Dendritic cell treated with granulocyte-macrophage colony-stimulating factor and Interleukin-4, amounts not matched to agents 40 ng/mL and 50 ng/mL, for 4 days (primary cell): ENCODE results near the gene NSD2.

ENCODE experiments used
- H3K27ac Mint-ChIP-seq: one replicate; pipeline ENCODE4 v1.8.0; 2022; ENCODE audit warnings: mild to moderate bottlenecking, mixed read lengths
- H3K27me3 Mint-ChIP-seq: one replicate; pipeline ENCODE4 v1.8.0; 2022; ENCODE audit warnings: mild to moderate bottlenecking, mixed read lengths
- H3K36me3 Mint-ChIP-seq: one replicate; pipeline ENCODE4 v1.8.0; 2022; ENCODE audit warnings: low read depth, mixed read lengths
- H3K4me1 Mint-ChIP-seq: one replicate; pipeline ENCODE4 v1.8.0; 2022; ENCODE audit warnings: low read depth, mixed read lengths
- H3K4me3 Mint-ChIP-seq: one replicate; pipeline ENCODE4 v1.8.0; 2022; ENCODE audit warnings: mild to moderate bottlenecking, moderate library complexity, mixed read lengths
- H3K9me3 Mint-ChIP-seq: one replicate; pipeline ENCODE4 v1.8.0; 2022; ENCODE audit warnings: mixed read lengths
- intact Hi-C: fragments of 100-400 bp; cut with micrococcal nuclease; formaldehyde crosslinking; loops from one replicate; pipeline ENCODE4 v1.15.0; 2022

Gene NSD2

DNA sequence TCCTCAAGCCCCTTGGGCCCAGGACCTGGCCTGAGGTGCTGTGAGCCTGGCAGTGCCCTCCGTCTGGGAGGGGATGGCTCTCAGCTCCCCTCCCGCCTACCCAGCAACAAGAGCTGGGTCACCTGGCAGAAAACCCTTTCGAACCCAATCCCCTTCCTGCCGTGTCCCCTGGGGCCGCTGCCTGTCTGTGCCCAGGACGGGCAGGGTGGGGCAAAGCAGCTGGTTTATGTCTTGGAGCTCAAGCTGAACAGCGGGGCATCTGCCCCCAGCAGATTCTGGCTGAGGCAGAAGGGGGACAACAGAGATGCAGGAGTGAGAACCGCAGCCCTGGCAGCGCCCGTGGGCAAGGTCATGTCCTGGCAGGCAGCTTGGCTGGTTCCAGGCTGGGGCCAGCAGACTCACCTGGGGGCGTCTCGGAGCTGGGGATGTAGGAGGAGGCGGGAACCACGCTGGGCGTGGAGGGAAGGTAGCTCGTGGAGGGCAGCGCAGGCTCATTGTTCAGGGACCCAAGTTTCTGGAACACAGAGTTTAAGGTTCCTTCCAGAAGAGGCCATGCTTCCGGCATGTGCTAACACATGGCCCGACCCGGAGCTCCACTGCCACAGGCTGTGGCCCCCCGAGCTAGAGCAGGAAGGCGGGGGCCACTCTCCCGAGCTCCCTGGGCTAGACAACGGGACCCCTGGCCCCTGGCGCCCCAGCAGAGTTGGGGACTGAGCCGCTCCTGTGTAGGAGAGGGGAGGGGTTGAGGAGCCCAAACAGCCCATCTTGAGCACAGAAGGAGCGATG is 113.4 kb downstream of the NSD2 start:
- H3K36me3 Mint-ChIP-seq = peaks cover 100% of the 10 kb centered on the region
- no peak overlapping the region for H3K4me3 Mint-ChIP-seq
- H3K27me3 Mint-ChIP-seq = no peaks in the 10 kb centered on the region
- H3K27ac Mint-ChIP-seq = no peak overlapping the region
- H3K9me3 Mint-ChIP-seq = no peaks in the 10 kb centered on the region
- intact Hi-C loops = no loop called here
- no peaks in the 10 kb centered on the region for H3K4me1 Mint-ChIP-seq

DNA sequence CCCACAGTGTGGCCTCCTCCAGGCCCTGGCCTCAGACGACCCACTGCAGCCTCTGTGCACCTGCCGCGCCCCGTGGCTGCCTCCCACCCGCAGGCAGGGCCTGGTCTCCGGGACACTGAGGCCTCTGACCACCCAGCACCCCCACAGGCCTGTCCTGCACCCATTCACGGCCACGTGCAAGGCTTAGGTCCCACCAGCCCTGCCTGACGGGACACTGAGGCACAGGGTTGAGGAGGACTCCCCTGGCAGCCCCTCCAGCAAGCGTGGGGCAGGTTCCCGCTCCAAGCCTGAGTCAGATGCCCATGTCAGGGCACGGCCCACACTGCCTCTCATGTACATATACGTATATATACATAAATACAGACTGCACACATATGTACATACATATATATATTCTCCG is 114.1 kb downstream of the NSD2 start:
- no peaks in the 10 kb centered on the region for H3K9me3 Mint-ChIP-seq
- no peak overlapping the region for H3K4me3 Mint-ChIP-seq
- H3K36me3 Mint-ChIP-seq = peaks cover 100% of the 10 kb centered on the region
- no peaks in the 10 kb centered on the region for H3K4me1 Mint-ChIP-seq
- H3K27ac Mint-ChIP-seq = no peak overlapping the region
- H3K27me3 Mint-ChIP-seq = no peaks in the 10 kb centered on the region
- intact Hi-C loops = no loop called here

DNA sequence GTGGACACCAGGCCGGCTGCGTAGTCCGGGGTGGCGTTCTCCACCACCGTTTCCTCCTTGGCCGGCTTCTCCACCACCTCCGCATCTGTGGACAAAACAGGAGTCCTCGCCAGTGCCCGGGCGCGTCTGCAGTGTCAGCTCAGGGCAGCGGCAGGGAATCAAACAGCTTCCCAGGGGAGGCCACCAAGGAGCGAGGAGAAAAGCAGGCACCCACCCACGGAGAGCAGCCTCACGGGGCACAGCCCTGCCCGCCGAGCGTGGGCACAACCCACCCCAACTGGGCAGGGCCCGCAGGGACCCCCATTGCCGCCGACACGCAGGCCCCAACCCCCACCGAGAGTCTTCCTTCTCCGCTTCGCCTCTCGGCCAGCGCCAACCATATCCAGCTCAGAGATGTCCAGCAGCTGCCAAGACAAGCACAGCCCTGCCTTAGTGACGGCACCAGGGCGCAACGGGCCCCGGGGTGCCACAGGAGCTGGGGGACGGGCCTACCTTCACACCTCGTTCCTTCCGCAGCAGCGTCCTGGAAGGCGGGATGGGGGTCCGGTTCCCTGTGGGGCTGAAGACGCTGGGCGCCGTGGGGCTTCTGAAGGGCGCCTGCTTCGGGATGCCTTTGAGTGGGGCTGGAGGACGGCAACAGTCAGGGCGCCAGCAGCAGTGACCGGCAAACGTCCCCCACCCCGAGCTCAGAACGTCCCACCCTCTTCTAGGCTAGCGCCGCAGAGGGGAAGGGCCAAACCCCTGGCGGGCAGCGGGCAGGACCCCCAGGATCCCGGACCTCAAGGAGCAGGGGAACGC is 114.8 kb downstream of the NSD2 start:
- Mint-ChIP-seq H3K36me3 (peaks cover 100% of the 10 kb centered on the region), H3K27me3 (no peaks in the 10 kb centered on the region), H3K4me1 (no peaks in the 10 kb centered on the region), H3K4me3 (no peak overlapping the region), H3K27ac (no peak overlapping the region), H3K9me3 (no peaks in the 10 kb centered on the region)
- intact Hi-C loops = no loop called here

DNA sequence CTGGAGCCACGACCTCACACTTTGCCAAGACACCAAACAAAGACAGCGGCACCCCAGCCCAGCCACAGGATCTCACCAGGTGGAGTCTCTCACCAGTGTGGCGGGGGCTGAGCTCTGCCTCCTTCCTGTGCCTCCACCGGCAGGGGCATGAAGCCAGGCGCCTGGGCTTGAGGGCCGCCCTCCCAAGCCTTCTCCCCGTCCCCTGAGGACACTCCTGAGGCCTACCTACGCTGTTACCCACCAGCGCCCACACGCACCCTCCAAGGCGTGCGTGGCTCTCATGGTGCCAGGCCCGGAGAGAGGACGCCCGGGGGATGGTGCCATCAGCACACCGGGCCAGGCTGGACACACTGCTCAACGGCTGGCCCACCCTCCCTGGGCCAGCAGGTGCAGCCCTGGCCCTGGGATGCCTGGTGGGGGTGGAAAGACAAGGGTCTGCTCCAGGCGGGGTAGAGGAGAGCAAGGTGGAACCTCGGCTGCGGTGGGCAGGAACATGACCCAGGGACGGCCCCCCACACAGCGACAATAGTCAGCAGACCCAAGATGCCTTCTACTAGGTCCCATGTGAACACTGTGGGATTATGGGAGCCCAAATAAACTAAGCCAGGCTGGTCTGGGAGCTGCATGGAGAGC is 115.5 kb downstream of the NSD2 start:
- Mint-ChIP-seq H3K4me3 (no peak overlapping the region), H3K4me1 (no peaks in the 10 kb centered on the region), H3K27me3 (no peaks in the 10 kb centered on the region), H3K36me3 (peaks cover 100% of the 10 kb centered on the region), H3K9me3 (no peaks in the 10 kb centered on the region), H3K27ac (no peak overlapping the region)
- intact Hi-C loops = no loop called here

DNA sequence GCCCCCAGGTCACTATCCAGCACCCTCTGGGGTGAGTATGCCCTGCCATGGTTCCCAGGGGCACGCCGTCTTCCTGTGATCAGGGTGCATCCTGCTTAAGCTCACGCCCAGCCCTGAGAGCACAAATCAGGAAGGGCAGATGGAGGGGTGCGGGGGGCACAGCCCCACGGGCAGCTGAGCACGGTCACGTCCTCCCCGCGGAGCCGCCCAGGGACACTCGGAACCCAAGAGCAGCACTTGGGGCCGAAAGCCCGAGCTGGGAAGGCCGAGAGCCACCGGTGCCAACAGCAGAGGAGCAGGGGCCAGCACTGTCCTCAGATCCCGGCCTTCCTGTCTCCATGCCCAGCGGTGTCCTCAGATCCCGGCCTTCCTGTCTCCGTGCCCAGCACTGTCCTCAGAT is 116.1 kb downstream of the NSD2 start:
- H3K27me3 Mint-ChIP-seq = no peaks in the 10 kb centered on the region
- intact Hi-C loops = no loop called here
- H3K4me1 Mint-ChIP-seq = no peaks in the 10 kb centered on the region
- peaks cover 100% of the 10 kb centered on the region for H3K36me3 Mint-ChIP-seq
- no peak overlapping the region for H3K27ac Mint-ChIP-seq
- H3K9me3 Mint-ChIP-seq = no peaks in the 10 kb centered on the region
- H3K4me3 Mint-ChIP-seq = no peak overlapping the region

DNA sequence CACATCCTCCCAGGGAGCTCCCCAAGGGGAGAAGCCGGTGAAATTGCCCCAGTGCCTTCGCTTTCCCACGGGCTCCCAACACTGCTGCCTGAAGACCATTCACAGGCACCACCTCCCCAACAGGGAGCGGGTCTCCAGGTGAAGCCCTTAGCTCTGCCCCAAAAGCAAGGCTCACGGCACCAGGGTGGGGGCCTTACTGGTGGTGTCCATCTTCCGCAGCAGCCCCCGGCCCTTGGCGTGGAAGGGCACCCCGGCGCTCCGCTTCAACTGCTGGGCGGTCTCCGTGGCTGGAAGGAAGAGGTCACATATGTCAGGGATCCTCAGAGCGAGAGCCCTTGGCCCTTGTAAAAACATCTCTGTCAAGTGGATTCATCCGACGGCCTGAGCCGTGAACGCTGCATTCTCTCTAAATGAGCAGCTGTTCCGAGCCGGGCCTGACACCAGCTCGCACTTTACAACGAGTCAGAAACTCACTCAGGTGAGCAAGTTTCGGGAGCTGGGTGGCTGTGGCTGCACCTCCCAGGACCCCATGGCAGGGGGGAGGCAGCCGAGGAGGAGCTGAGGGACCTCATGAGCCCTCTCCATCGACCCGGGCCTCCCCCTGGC is 116.6 kb downstream of the NSD2 start:
- no peaks in the 10 kb centered on the region for H3K27me3 Mint-ChIP-seq
- H3K4me3 Mint-ChIP-seq = no peak overlapping the region
- no peak overlapping the region for H3K27ac Mint-ChIP-seq
- H3K9me3 Mint-ChIP-seq = no peaks in the 10 kb centered on the region
- H3K4me1 Mint-ChIP-seq = no peaks in the 10 kb centered on the region
- H3K36me3 Mint-ChIP-seq = peaks cover 100% of the 10 kb centered on the region
- intact Hi-C loops = no loop called here

DNA sequence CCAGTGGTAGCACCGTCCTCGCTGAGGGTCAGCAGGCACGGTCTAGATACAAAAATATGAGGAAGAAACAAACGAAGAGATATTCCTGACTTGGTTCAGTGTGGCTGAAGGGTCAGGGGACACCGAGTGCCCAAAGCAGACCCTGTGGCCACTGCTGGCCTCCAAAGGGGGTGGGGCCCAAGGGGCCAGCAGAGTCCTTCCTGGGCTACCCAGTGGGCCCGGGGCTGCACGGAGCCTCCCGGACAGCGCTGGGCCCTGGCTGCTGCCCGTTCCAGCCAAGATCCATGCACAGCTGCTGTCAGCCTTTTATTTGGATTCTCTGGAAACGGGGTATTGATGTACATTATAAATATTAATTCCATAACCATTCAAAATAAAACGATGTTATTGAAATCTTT is 117.1 kb downstream of the NSD2 start:
- H3K27ac Mint-ChIP-seq = no peak overlapping the region

DNA sequence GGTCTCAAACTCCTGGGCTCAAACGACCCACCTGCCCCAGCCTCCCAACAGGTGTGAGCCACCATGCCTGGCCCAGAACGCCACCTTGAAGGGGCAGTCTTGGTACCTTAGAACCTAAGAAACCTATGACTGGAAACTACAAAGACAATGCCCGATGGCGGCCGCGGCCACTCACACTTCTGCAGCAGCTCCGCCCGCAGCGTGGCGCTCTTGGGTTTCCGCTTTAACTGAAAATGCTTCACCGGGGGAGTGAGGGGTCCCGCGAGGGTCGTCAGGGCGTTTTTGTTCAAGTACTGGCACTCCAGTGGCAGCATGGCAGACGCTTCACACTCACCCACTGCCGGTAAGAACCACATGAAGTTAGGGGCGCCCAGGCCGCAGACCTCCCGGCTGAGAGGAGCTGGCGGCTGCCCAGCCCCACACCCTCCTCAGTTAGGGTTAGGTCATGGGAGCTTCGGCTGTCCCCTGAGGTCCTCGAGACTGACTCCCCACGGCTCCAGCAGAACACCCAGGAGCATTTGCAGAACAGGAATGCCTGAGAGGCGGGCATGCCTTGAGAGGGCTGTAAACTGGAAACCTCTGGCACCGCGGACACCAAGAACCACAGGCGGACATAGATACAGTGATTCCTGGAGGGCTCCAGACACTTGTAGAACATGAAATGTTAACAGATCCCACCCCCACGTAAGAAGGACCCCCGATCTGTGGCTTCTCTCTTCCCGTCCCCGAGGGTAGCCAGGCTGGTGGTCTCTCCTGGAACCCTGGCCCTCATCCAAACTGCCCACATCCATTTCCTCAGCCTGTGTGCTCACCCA is 118.5 kb downstream of the NSD2 start:
- H3K36me3 Mint-ChIP-seq = peaks cover 95% of the 10 kb centered on the region
- H3K27me3 Mint-ChIP-seq = no peaks in the 10 kb centered on the region
- no peaks in the 10 kb centered on the region for H3K9me3 Mint-ChIP-seq
- no peak overlapping the region for H3K27ac Mint-ChIP-seq
- H3K4me3 Mint-ChIP-seq = no peak overlapping the region
- no peaks in the 10 kb centered on the region for H3K4me1 Mint-ChIP-seq
- intact Hi-C loops = no loop called here

More for the DNA sequence above, 117.1 kb downstream of the NSD2 start:
- intact Hi-C loops = no loop called here
- H3K4me1 Mint-ChIP-seq = no peaks in the 10 kb centered on the region
- H3K27me3 Mint-ChIP-seq = no peaks in the 10 kb centered on the region
- H3K4me3 Mint-ChIP-seq = no peak overlapping the region
- H3K36me3 Mint-ChIP-seq = peaks cover 100% of the 10 kb centered on the region
- no peaks in the 10 kb centered on the region for H3K9me3 Mint-ChIP-seq

DNA sequence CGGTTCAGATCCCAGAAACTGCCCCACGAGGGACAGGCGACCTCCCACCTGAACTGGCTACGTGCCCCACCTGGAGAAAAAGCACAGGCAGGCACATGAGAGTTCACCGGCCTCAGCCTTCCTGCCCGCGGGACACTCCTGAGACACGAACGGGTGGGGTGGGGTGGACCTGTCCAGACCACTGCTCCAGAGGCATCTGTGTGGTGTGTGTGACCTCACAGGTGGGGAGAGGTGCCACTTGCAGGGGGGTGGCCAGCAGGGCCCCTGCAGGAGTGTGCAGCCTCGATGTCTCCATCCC is 119.1 kb downstream of the NSD2 start:
- H3K4me3 Mint-ChIP-seq = no peak overlapping the region
- peaks cover 89% of the 10 kb centered on the region for H3K36me3 Mint-ChIP-seq
- H3K9me3 Mint-ChIP-seq = no peaks in the 10 kb centered on the region
- no peaks in the 10 kb centered on the region for H3K27me3 Mint-ChIP-seq
- H3K4me1 Mint-ChIP-seq = no peaks in the 10 kb centered on the region
- H3K27ac Mint-ChIP-seq = no peak overlapping the region
- intact Hi-C loops = no loop called here

DNA sequence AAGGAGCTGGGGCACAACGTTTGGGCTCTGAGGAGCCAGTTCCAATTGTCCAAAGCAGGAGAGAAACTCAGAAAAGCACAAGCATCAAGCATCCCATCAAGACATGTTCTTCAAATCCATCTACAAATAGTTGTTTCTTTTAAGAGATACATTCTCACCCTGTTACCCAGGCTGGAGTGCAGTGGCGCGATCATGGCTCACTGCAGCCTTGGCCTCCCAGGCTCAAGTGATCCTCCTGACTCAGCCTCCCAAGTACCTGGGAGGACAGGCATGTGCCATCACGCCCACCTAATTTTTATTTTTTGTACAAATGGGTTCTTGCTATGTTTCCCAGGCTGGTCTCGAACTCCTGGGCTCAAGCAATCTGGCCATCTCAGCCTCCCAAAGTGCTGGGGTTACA is 119.5 kb downstream of the NSD2 start:
- Mint-ChIP-seq H3K36me3 (peaks cover 86% of the 10 kb centered on the region), H3K27me3 (no peaks in the 10 kb centered on the region), H3K4me3 (no peak overlapping the region), H3K9me3 (no peaks in the 10 kb centered on the region), H3K27ac (no peak overlapping the region), H3K4me1 (no peaks in the 10 kb centered on the region)
- intact Hi-C loops = no loop called here

DNA sequence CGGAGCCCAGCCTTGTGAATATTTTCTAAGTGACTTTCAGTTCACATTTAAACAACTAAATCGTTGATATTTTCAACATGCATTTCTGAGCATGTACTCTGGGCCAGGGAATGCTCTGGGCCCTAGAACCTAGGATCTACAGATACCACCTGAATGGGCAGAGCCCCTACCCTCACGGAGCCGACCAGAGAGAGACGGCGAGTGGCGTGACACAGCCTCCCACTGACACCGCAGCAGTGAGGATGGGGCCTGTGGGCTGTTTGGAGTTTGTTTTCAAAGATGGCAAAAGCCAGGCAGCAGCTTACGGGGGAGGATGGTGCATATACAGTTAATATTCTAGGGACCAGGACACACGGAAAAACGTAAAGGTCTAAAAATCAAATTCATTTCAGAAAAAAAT is 119.9 kb downstream of the NSD2 start:
- Mint-ChIP-seq H3K9me3 (no peaks in the 10 kb centered on the region), H3K4me3 (no peak overlapping the region), H3K36me3 (peaks cover 86% of the 10 kb centered on the region), H3K4me1 (no peaks in the 10 kb centered on the region), H3K27ac (no peak overlapping the region), H3K27me3 (no peaks in the 10 kb centered on the region)
- intact Hi-C loops = no loop called here

DNA sequence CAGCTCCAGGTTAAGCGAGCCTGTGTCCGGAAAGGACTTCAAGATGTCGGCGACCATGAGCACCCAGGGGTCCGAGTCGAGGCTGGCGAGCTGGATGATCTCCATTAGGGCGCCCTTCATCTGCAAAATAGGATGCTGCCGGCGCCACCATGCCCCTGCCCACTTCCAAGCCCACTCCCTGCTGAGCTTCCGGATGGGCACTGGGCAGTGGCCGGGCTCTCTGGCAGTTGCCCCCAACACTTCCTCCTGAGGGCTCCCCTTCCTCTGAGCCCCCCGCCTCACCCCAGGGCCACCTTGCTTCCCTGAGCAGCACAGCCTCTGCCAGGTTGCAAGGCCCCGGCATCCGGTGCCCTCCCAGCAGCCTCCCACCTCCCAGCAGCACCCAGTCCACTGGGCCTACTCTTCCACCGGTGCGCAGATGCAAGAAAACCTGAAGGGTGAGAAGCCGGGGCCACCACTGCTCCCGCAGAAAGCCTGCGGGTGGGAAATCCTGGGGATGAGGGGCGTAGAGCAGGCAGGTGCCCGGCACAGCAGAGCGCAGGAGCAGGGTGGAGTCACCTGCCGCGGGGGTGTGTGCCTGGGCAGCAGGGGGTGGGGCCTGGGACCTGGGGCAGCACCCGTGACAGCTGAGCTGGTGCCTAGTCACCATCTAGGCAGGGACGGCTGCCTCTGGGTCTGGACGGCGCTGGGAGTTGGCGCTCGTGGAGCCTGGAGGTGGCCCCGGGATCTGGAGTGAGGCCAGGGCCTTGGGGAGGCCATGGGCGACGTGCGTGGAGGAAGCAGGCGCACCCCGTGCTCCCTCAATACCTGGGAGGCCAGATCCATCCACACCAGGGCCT is 120.6 kb downstream of the NSD2 start:
- Mint-ChIP-seq H3K4me1 (no peaks in the 10 kb centered on the region), H3K9me3 (no peaks in the 10 kb centered on the region)
- intact Hi-C loops = no loop called here

More for the DNA sequence above, 120.6 kb downstream of the NSD2 start:
- no peak overlapping the region for H3K27ac Mint-ChIP-seq
- peaks cover 86% of the 10 kb centered on the region for H3K36me3 Mint-ChIP-seq
- H3K27me3 Mint-ChIP-seq = no peaks in the 10 kb centered on the region
- H3K4me3 Mint-ChIP-seq = no peak overlapping the region
